Myocyte (in vitro differentiated cells): ENCODE data around the gene CHFR. TPM values are rescaled to one million over a fixed set of nuclear protein-coding genes. Genes with fewer than 3 reads are reported as not detected.
"Not testable (repeated sequence)": the region's sequence is repeated elsewhere in the genome, so short reads cannot be mapped to it uniquely, and the experiment has no call there.

Experiments
- DNase-seq: peaks from one replicate; pipeline ENCODE4 v3.0.0-alpha.2; 2012; ENCODE audit warnings: low read depth
- total RNA-seq: library from RNA; depleted of rRNA; stranded (reverse); fragments of >200 nt; gene quantifications from 2 replicates; pipeline ENCODE4 v1.2.3, GENCODE V29; 2014

The CHFR gene
- total RNA-seq, 1 donor from 2014 or later = 26.6 TPM

- DNase-seq = no peak
Measured at GRCh38 chr12:132881818-132882217, 5.6 kb downstream of the CHFR start.

GRCh38 chr12:132874620-132875019, 12.8 kb downstream of the CHFR start:
- DNase-seq = not testable (repeated sequence)

- DNase-seq = no peak
Measured at GRCh38 chr12:132874175-132874574, 13.2 kb downstream of the CHFR start.

GRCh38 chr12:132873724-132874123, 13.7 kb downstream of the CHFR start:
- DNase-seq = no peak

- DNase-seq = no peak
Measured at GRCh38 chr12:132872975-132873421, 14.4 kb downstream of the CHFR start.

GRCh38 chr12:132872073-132872855, 15.1 kb downstream of the CHFR start:
- DNase-seq = no peak

- DNase-seq = no peak
Measured at GRCh38 chr12:132869551-132869950, 17.9 kb downstream of the CHFR start.

- peak; percentile 21 for DNase-seq
Measured at GRCh38 chr12:132866251-132866828, 21.1 kb downstream of the CHFR start.

GRCh38 chr12:132861558-132861957, 25.8 kb downstream of the CHFR start:
- DNase-seq = no peak

GRCh38 chr12:132858718-132859266, 28.6 kb downstream of the CHFR start:
- DNase-seq = no peak

GRCh38 chr12:132857019-132857418, 30.4 kb downstream of the CHFR start:
- DNase-seq = not testable (repeated sequence)

GRCh38 chr12:132856581-132856980, 30.8 kb downstream of the CHFR start:
- no peak for DNase-seq

GRCh38 chr12:132855211-132855610, 32.2 kb downstream of the CHFR start:
- not testable (repeated sequence) for DNase-seq

GRCh38 chr12:132853285-132854092, 33.9 kb downstream of the CHFR start:
- no peak for DNase-seq

GRCh38 chr12:132852496-132852895, 34.9 kb downstream of the CHFR start:
- DNase-seq = no peak

- no peak for DNase-seq
Measured at GRCh38 chr12:132851465-132851864, 35.9 kb downstream of the CHFR start.

GRCh38 chr12:132850291-132850690, 37.1 kb downstream of the CHFR start:
- DNase-seq = no peak

- DNase-seq = no peak
Measured at GRCh38 chr12:132848521-132848920, 38.9 kb downstream of the CHFR start.

GRCh38 chr12:132847363-132848356, 39.7 kb downstream of the CHFR start:
- DNase-seq = no peak

- not testable (repeated sequence) for DNase-seq
Measured at GRCh38 chr12:132844681-132845080, 42.7 kb downstream of the CHFR start.
